H9 (cell line): Measurements from ENCODE around the gene MTHFD1L. TPM values are rescaled to one million over a fixed set of nuclear protein-coding genes. Genes with fewer than 3 reads are reported as not detected.

Source experiments
- DNase-seq: peaks from one replicate; pipeline ENCODE4 v3.0.0-alpha.2; 2017
- H2AFZ ChIP-seq: one replicate; pipeline ENCODE4 v1.6.1; 2013; ENCODE audit warnings: mild to moderate bottlenecking, low read length, control low read depth, moderate library complexity
- H2AK5ac ChIP-seq: 2 replicates; pipeline ENCODE4 v1.6.1; 2013; ENCODE audit warnings: low read length, control low read depth, mixed read lengths; ENCODE audit not compliant: insufficient read length
- H2BK120ac ChIP-seq: one replicate; pipeline ENCODE4 v1.6.1; 2013; ENCODE audit warnings: low read depth, mild to moderate bottlenecking, low read length, control low read depth, inconsistent platforms; ENCODE audit not compliant: poor library complexity, severe bottlenecking
- H2BK12ac ChIP-seq: 2 replicates; pipeline ENCODE4 v1.6.1; 2013; ENCODE audit warnings: low read length, control low read depth, mixed read lengths, low read depth; ENCODE audit not compliant: insufficient read length
- H2BK15ac ChIP-seq: 2 replicates; pipeline ENCODE4 v1.6.1; 2013; ENCODE audit warnings: low read depth, low read length, control low read depth
- H2BK20ac ChIP-seq: one replicate; pipeline ENCODE4 v1.6.1; 2013; ENCODE audit warnings: low read depth, mild to moderate bottlenecking, low read length, control low read depth, inconsistent platforms; ENCODE audit not compliant: poor library complexity, severe bottlenecking
- H2BK5ac ChIP-seq: 2 replicates; pipeline ENCODE4 v1.6.1; 2013; ENCODE audit warnings: low read length, control low read depth, mixed read lengths; ENCODE audit not compliant: insufficient read length
- H3K14ac ChIP-seq: 2 replicates; pipeline ENCODE4 v1.6.1; 2013; ENCODE audit warnings: low read length, control low read depth; ENCODE audit not compliant: insufficient read depth
- H3K18ac ChIP-seq: 2 replicates; pipeline ENCODE4 v1.6.1; 2013; ENCODE audit warnings: low read depth, mild to moderate bottlenecking, mixed read lengths, low read length, control low read depth; ENCODE audit not compliant: insufficient read length
- H3K23ac ChIP-seq: 2 replicates; pipeline ENCODE4 v1.6.1; 2013; ENCODE audit warnings: low read length, control low read depth, mixed read lengths, low read depth; ENCODE audit not compliant: insufficient read length
- H3K23me2 ChIP-seq: 2 replicates; pipeline ENCODE4 v1.6.1; 2013; ENCODE audit warnings: low read depth, mild to moderate bottlenecking, mixed read lengths, low read length, control low read depth; ENCODE audit not compliant: insufficient read length, poor library complexity, severe bottlenecking
- H3K27ac ChIP-seq: 2 replicates; pipeline ENCODE4 v1.5.1; 2013; ENCODE audit warnings: low read length, control low read depth, mixed read lengths, low read depth; ENCODE audit not compliant: insufficient read length
- H3K27me3 ChIP-seq: 2 replicates; pipeline ENCODE4 v1.6.1; 2013; ENCODE audit warnings: low read length, control low read depth, inconsistent platforms; ENCODE audit not compliant: insufficient read depth
- H3K4ac ChIP-seq: 2 replicates; pipeline ENCODE4 v1.6.1; 2013; ENCODE audit warnings: low read depth, mild to moderate bottlenecking, control low read depth, inconsistent platforms, low read length, moderate library complexity
- H3K4me1 ChIP-seq: 2 replicates; pipeline ENCODE4 v1.6.1; 2013; ENCODE audit warnings: low read length, control low read depth, inconsistent platforms; ENCODE audit not compliant: insufficient read depth
- H3K4me2 ChIP-seq: 2 replicates; pipeline ENCODE4 v1.6.1; 2013; ENCODE audit warnings: low read length, control low read depth, mixed read lengths; ENCODE audit not compliant: insufficient read length, insufficient read depth
- H3K56ac ChIP-seq: 2 replicates; pipeline ENCODE4 v1.6.1; 2013; ENCODE audit warnings: low read depth, mild to moderate bottlenecking, mixed read lengths, low read length, control low read depth; ENCODE audit not compliant: insufficient read length
- H3K79me1 ChIP-seq: 2 replicates; pipeline ENCODE4 v1.6.1; 2013; ENCODE audit warnings: low read depth, mild to moderate bottlenecking, moderate library complexity, low read length, control low read depth, inconsistent platforms; ENCODE audit not compliant: insufficient read depth, poor library complexity, severe bottlenecking
- H3K79me2 ChIP-seq: 2 replicates; pipeline ENCODE4 v1.6.1; 2013; ENCODE audit warnings: low read length, control low read depth, inconsistent platforms; ENCODE audit not compliant: insufficient read depth
- H3K9ac ChIP-seq: 2 replicates; pipeline ENCODE4 v1.6.1; 2013; ENCODE audit warnings: low read length, control low read depth, mixed read lengths; ENCODE audit not compliant: insufficient read length; ENCODE audit errors: extremely low read depth
- H3K9me3 ChIP-seq: one replicate; pipeline ENCODE4 v1.6.1; 2013; ENCODE audit warnings: low read depth, low read length, inconsistent platforms; ENCODE audit not compliant: control insufficient read depth
- H3T11ph ChIP-seq: one replicate; pipeline ENCODE4 v1.6.1; 2013; ENCODE audit warnings: mild to moderate bottlenecking, low read length, control low read depth, inconsistent platforms
- H4K20me1 ChIP-seq: one replicate; pipeline ENCODE4 v1.6.1; 2013; ENCODE audit not compliant: control insufficient read depth, insufficient read length, insufficient read depth
- H4K5ac ChIP-seq: 2 replicates; pipeline ENCODE4 v1.6.1; 2013; ENCODE audit warnings: low read depth, mild to moderate bottlenecking, mixed read lengths, low read length, control low read depth; ENCODE audit not compliant: insufficient read length
- H4K8ac ChIP-seq: replicated peaks from 2 replicates; pipeline ENCODE4 v1.6.1; 2013; ENCODE audit warnings: low read length, control low read depth, mixed read lengths, low read depth; ENCODE audit not compliant: insufficient read length
- H4K91ac ChIP-seq: 2 replicates; pipeline ENCODE4 v1.6.1; 2013; ENCODE audit warnings: low read depth, mild to moderate bottlenecking, moderate library complexity, mixed read lengths, low read length, control low read depth; ENCODE audit not compliant: insufficient read length
- H3K27ac Mint-ChIP-seq, 3 experiments: 2 replicates in 2 of 3; 3 replicates in 1 of 3; pipeline ENCODE4 v1.8.0; 2020 to 2021; ENCODE audit warnings: mixed read lengths in 3 of 3, mild to moderate bottlenecking in 1 of 3, moderate library complexity in 1 of 3
- H3K27me3 Mint-ChIP-seq: 2 replicates; pipeline ENCODE4 v1.8.0; 2021; ENCODE audit warnings: low read depth, mild to moderate bottlenecking, moderate library complexity, mixed read lengths
- H3K36me3 Mint-ChIP-seq, 3 experiments: 2 replicates in 2 of 3; 3 replicates in 1 of 3; pipeline ENCODE4 v1.8.0; 2020 to 2021; ENCODE audit warnings: low read depth in 3 of 3, mixed read lengths in 3 of 3; ENCODE audit not compliant: insufficient read depth in 1 of 3
- H3K4me1 Mint-ChIP-seq, 2 experiments: 2 replicates each; pipeline ENCODE4 v1.8.0; 2020; ENCODE audit warnings: mixed read lengths in 2 of 2
- H3K4me3 Mint-ChIP-seq, 2 experiments: 2 replicates in 1 of 2; 3 replicates in 1 of 2; pipeline ENCODE4 v1.8.0; 2020 to 2021; ENCODE audit warnings: mild to moderate bottlenecking in 2 of 2, mixed read lengths in 2 of 2, moderate library complexity in 1 of 2
- H3K9me3 Mint-ChIP-seq, 2 experiments: 2 replicates in 1 of 2; 3 replicates in 1 of 2; pipeline ENCODE4 v1.8.0; 2020; ENCODE audit warnings: mild to moderate bottlenecking in 2 of 2, mixed read lengths in 2 of 2, moderate library complexity in 1 of 2
- CTCF ChIP-seq: fragments of 200-600 bp; sonication (generic); conservative IDR thresholded peaks from 3 replicates; pipeline ENCODE4 v1.8.0; 2021; ENCODE audit warnings: antibody characterized with exemption, mild to moderate bottlenecking
- WGBS: extraction: QIAGEN DNeasy Blood & Tissue Kit; methylation state at CpG from one replicate; pipeline ENCODE4 v1.1.7; 2013; ENCODE audit warnings: missing lambda C conversion rate, low lambda C conversion rate, mixed read lengths; ENCODE audit not compliant: insufficient read length; ENCODE audit errors: extremely low coverage; 5-methylcytosine and 5-hydroxymethylcytosine counted together
- total RNA-seq: library from RNA; stranded (reverse); gene quantifications from 2 replicates; pipeline ENCODE4 v1.2.1, GENCODE V29; 2021

MTHFD1L gene
- total RNA-seq, 1 experiment from 2014 or later = 90.2 TPM

GRCh38 chr6:151107897-151108427, 242.5 kb downstream of the MTHFD1L start:
- H4K20me1 ChIP-seq = no peaks in the 10 kb centered on the region
- H4K8ac ChIP-seq = no peak overlapping the region
- no peaks in the 10 kb centered on the region for H3K9me3 ChIP-seq
- H4K5ac ChIP-seq = no peak overlapping the region
- no peaks in the 10 kb centered on the region for H3K23me2 ChIP-seq
- no peaks in the 10 kb centered on the region for H3K79me2 ChIP-seq
- H3K4me1 ChIP-seq = peaks cover 3% of the 10 kb centered on the region; the same call in 1 of the 2 replicates
- H3K23ac ChIP-seq = no peak overlapping the region
- H3K27me3 ChIP-seq = no peaks in the 10 kb centered on the region
- Mint-ChIP-seq H3K27ac (peak overlapping the region in 1 of 3 experiments; percentile 46; a peak in 1 of 7 replicates), H3K4me1 (peaks cover 8 to 25% of the 10 kb centered on the region in 2 experiments), H3K4me3 (no peak overlapping the region), H3K36me3 (peaks cover 2 to 7% (median 2%) of the 10 kb centered on the region in 3 experiments; a peak in 4 of 7 replicates), H3K9me3 (no peaks in the 10 kb centered on the region), H3K27me3 (no peaks in the 10 kb centered on the region)
- no peak overlapping the region for H3K18ac ChIP-seq
- no peaks in the 10 kb centered on the region for H3K79me1 ChIP-seq
- H2BK20ac ChIP-seq = no peak overlapping the region
- H2BK15ac ChIP-seq = no peak overlapping the region
- H2AK5ac ChIP-seq = no peak overlapping the region
- no peak overlapping the region for H3K56ac ChIP-seq
- no peak for DNase-seq
- H3T11ph ChIP-seq = no peak overlapping the region
- no peak overlapping the region for H3K14ac ChIP-seq
- no peak overlapping the region for H4K91ac ChIP-seq
- TF ChIP-seq CTCF = no peak
- H3K4ac ChIP-seq = no peak overlapping the region
- no peak overlapping the region for H2BK120ac ChIP-seq
- no peak overlapping the region for H3K4me2 ChIP-seq
- H3K27ac ChIP-seq = no peak overlapping the region
- no peak overlapping the region for H2BK12ac ChIP-seq
- WGBS = no CpG with 5 or more reads among the region's 4 CpGs
- no peak overlapping the region for H2AFZ ChIP-seq
- no peak overlapping the region for H2BK5ac ChIP-seq
- H3K9ac ChIP-seq = no peak overlapping the region
